Stimulated activated CD8-positive, alpha-beta memory T cell treated with anti-CD3 and anti-CD28 coated beads, Interleukin-7, amount 100 ng/mL, for 1 hour (primary cell): Measurements from ENCODE around the gene CHTOP.
"Not testable (repeated sequence)": the region's sequence is repeated elsewhere in the genome, so short reads cannot be mapped to it uniquely, and the experiment has no call there.

Source experiments
- DNase-seq, 2 donors: peaks; one replicate each; pipeline ENCODE4 v3.0.0-alpha.2; 2020; ENCODE audit warnings: low read depth in 2 of 2

Gene CHTOP, protein sequence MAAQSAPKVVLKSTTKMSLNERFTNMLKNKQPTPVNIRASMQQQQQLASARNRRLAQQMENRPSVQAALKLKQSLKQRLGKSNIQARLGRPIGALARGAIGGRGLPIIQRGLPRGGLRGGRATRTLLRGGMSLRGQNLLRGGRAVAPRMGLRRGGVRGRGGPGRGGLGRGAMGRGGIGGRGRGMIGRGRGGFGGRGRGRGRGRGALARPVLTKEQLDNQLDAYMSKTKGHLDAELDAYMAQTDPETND

DNA sequence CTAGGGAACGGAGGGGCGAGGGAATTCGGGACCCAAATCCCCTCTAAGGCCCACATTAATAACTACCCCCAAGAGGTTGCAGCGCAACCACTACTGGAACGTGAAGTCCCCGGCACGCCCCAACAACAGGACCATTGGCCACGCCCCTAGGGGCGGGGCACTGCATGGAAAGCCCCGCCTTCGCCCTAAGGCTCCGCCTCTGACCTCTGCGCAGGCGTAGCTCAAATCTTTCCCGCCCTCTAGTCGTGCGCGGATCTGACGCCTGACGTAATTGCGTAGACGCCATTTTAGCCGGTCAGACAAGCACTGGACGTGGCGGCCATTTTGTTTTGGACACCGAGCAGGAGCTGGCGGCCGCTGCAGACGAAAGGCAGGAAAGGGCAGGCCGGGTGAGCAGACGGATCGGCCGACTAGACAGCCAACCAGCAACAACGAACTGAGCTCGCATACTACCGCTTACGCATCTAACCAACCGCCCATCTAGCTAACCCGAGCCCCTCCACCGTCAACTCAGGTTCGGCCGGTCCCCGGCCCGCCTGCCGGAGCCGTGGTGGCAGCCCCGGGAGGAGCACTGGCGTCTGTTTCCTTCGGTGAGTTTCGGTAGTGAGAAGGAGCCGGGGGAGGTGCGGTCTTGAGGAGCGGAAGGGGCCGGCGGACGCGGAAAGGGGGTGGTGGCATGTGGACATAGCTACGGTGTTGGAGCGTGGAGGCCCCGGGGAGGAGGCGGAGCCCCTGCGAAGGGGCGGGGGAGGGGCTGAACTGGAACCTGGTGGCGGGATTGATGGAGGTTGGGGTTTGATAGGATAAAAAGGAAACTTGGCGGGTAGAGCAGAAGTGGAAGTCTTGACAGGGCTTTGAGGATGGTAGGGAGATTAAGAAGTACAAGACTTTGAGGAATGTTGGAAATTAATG is at the start of gene CHTOP:
Gene CHTOP, plus strand, starts transcription at position 313 of the 912 bp plus-strand sequence. CDS start 2,523 bp downstream, outside the sequence.
- peak; percentile 93 to 95 for DNase-seq

DNA sequence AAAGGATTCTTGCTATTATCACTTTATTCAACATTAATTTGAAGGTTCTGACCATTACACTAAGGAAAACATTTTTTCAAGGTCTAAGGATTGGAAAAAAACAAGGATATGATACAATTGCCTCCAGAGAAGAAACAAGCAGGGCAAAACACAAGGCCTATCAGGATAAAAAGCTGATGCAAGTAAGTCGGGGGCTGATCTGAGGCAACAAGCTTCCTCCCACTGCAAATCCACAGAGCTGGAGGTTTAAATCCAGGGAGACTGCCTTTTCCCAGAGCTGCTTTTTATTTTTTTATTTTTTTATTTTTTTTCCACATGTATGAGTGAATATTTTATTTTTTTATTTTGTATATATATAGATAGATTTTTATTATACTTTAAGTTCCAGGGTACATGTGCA is 48.9 kb upstream of the CHTOP start:
- no peak for DNase-seq

DNA sequence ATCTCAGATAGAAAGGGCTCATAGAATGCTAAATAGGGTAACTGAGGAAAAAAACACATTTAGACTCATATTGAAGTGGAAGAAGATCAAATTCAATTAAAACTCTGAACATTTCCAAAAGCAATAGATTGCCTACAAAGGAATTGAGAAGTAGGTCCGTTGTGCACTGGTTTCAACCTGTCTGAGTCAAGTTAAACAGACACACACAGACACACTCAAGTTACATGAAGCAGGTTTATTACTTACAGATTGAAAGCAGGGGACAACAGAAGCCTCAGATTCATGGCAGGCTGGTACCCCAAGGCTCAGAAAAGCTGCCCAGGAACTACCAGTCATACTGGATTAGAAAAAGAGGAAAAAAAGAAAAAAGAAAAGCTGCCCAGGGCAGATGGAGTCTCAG is 47.5 kb upstream of the CHTOP start:
- DNase-seq = no peak

DNA sequence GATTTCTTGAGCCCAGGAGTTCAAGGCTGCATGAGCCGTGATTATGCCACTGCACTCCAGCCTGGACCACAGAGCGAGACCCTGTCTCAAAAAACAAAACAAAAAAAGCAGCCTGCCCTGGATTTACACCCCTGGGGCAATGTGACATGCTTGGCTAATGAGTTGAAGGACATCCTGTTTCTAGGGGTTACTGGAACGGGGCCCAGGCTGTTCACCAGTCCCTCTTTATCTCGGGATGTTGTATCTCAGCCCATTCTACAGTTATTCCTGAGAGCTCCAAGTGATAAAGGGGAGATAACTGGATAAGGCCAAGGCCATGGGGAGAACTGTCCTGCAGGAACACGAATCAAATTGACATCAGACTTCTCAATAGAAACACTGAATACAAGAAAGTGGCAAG is 46.6 kb upstream of the CHTOP start:
- no peak for DNase-seq

DNA sequence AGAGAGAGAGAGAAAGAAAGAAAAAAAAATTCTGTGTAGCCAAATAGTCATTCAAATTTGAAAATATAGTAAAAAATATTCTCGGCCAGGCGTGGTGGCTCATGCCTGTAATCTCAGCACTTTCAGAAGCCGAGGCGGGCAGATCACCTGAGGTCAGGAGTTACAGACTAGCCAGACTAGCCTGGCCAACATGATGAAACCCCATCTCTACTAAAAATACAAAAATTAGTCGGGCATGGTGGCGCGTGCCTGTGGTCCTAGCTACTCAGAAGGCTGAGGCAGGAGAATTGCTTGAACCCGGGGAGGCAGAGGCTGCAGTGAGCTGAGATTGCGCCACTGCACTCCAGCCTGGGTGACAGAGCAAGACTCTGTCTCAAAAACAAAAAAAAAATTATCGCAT is 45.8 kb upstream of the CHTOP start:
- not testable (repeated sequence) for DNase-seq

DNA sequence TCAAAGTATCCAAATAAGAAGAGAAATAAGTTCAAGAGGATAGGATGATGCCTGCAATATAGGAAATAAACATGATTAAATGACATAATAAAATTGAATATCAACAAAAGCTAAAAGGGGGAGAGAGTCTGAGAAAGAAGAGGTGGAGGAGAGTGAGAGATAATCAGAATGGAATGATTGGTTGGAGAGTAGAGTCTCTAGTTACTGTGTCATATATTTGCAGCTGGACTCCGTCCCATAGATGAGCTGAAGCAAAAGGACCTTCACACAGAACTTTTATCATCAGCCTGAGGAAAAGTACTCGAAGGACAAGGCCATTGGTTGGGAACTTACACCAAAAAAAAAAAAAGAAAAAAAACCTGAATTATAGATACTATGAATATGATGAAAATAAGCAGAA is 45.4 kb upstream of the CHTOP start:
- DNase-seq = no peak

DNA sequence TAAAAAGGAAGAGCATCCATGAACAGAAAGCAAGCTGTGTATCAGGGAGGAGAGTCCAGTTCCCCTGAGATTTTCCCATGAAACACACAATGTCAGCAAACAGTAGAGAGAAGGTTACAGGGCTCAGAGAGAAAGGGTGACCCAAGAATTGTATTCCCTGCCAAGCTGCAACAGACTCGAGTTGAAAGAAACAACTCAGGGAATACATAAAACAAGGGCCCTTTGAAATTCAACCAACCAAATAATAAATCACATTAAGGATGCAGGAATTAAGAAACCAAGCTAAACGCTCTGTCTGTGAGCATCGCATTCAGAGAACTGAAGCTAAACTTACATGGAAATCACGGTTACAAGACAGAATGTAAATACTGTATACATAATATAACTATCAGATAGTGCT is 41.1 kb upstream of the CHTOP start:
- no peak for DNase-seq

DNA sequence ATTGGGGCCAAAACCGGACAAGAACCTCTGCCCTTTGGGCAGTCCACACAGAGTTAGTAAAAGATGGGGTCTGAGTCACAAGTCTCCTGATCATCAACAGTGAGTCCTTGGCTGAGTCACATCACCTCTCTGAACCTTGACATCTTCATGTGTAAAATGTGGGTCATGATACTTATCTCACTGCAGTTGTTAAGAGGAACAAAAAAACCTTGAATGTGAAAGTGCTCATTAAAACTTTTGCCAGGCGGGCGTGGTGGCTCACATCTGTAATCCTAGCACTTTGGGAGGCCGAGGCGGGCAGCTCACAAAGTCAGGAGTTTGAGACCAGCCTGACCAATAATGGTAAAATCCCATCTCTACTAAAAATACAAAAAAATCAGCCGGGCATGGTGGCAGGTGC is 36.7 kb upstream of the CHTOP start:
- DNase-seq = no peak

DNA sequence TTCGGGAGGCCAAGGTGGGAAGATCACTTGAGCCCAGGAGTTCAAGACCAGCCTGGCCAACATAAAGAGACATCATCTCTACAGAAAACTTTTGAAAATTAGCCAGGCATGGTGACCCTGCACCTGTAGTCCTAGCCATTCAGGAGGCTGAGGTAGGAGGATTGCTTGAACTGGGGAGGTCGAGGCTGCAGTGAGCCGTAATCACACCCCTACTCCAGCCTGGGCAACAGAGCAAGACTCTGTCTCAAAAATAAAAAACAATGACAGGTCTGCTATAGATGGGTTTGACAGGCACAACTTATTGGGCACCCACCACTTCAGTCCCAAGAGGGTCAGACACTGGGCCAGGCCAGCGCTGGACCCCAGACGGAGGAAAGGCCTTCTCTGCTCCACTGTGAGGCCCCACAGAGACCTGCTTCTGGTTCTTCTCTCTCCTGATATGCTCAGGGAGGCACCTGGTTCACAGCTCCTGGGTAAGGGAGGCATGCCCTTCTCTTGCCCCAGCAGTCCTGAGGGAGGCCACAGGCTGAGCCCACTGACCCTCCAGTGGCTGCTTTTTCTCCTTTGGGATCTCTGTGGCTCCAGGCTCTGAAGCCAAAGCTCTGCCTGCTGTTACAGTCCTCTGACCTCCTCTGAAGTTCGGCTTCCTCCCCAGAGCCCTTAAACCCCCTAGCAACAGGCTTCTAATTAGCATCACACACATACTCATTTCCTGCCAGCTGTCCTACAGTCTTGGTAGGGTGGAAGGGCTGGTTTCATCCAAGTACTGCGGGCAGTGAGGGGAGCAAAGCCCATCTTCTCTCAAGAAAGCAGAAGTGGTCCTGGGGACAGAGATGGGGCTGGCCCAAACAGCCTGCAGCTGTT is 35.3 kb upstream of the CHTOP start:
- DNase-seq = no peak

DNA sequence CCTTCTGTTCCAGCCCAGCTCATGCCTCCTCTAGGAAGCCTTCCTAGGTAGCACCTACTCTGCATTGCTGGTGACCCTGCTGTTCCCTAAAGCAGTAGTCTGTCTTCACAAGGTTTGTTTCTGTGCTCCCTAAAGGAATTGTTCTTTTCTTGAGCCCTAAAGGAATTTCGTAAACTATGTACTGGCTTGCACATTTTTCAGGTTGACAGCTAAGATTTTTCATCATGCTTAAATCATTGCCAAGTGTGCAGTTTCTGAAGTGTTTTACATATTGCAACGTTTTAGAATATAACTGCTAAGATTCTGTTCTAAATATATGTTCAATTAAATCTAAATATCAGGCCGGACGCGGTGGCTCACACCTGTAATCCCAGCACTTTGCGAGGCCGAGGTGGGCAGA is 34.0 kb upstream of the CHTOP start:
- DNase-seq = no peak

DNA sequence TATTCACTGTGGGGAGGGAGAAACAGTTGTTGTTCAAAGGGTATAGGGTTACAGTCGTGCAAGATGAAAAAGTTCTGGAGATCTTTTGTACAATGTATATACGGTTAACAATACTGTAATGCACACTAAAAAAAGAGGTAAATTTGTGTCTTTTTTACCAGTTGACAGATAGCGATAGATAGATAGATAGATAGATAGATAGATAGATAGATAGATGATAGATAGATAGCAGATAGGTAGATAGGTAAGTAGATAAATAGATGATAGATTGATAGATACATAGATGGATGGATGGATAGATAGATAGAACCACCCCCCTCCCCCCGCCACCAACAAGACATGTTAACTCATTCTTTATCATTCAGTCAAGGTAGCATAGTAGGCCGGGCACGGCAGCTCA is 31.1 kb upstream of the CHTOP start:
- DNase-seq = no peak

DNA sequence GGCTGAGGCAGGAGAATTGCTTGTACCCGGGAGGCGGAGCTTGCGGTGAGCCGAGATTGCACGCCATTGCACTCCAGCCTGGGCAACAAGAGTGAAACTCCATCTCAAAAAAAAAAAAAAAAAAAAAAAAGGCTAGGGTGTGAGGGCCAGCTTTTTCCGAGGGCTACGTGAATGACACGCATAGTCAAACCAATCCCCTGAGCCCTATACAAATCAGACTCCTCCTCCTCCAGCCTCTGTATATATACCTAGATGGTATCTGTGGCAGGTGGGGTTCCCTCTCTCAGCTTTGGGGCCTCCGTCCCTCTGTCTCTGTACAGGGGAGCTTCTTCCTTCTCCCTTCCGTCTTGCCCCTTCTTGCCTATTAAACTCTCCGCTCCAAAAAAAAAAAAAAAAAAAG is 27.7 kb upstream of the CHTOP start:
- no peak for DNase-seq

DNA sequence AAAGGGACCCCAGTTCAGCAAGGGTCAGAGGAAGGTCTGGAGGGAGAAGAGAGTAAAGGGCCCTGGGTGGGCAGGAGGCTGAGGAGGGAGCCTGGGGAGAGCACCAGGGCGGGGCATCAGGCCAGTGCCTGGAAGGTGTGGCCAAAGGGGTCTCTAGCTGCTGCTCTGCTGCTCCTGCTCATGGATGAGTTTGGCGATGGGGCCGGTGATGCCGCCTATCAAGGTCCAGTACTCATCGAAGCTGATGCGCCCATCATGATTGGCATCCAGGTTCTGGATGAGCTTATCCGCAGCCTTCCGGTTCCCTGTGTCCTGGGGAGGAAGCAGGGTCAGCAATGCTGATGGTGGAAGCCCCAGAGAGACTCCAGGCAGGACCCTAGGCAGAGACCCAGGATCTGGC is 26.5 kb upstream of the CHTOP start:
- DNase-seq = no peak

DNA sequence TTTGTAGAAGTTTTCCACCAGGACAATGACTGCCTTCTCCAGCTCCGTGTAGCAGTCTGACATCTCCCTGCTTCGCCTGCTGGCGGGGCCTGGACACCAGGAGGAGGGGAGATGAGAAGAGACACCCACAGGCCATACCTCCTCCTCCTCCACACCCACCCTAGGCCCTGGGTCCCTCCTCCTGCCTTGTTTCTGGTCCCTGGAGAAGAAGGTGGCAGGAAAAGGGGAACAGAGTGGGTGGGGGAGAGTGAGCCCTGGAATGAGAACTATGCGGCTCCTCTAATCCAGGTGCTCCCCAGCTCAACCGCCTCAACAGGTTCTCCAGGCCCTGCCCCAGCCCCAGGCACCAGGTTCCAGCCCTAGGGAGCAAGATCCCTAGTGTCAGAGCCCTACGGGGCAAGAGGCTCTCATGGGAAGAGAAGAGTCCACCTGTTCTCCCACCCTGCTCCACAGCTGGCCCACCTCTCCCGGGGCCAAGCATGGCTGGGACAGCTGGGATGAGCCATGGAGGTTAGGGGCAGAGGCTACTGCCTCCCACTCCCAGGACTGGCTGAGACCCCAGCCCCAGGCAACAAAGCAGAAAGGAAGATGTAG is 25.7 kb upstream of the CHTOP start:
- DNase-seq = no peak

DNA sequence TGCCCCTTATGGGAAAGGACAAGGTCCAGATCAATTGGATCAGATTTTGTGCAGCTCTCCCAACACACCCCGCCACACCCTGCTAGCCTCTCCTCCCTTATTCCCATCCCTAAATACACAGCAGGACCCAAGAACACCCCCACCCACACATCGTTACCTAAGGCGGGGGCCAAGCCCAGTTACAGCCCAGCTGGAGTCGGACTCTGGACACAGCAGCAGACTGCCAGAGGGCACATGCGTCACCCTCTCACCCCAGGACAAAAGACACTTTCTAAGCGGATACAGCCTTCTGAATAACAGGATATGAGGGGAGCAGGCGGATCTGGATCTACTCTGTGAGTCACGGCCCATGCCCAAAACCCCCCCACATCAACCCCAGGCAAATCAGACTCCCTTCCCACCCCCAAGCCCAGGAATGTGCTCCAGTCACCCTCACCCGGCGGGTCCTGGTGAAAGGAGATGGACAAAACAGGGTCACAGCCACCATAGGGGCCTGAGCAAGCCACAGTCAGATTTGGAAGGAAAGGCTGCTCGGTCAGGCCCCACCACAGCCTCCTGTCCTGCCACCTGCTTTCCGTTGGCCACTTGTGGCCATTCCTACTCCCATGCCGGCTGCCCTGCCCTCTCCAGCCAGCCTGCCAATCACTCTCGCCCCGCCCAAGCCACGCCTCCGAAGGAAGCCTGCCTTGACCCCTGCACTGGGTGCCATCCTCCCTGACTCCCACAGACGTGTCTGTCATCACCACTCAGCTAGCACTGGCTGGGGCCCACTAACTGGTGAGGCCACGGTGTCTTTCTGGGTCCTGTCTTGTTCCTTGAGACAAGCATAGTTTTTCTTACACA is 24.9 kb upstream of the CHTOP start:
- no peak for DNase-seq

DNA sequence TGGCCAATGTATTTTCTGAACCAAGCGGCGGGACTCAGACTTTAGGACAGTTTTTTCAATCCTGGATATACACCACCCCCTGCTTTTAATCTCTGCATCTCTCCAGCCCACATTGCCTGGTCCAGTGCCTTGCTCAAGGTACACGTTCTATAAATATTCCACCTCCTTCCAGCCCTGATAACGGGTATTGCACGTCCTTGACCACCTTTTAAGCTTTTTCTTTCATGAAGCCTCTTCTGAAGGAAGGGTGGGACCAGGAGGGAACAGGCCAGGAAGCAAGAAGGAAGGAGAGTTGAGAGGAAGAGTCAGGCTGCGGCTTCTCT is 24.3 kb upstream of the CHTOP start:
- DNase-seq = no peak

DNA sequence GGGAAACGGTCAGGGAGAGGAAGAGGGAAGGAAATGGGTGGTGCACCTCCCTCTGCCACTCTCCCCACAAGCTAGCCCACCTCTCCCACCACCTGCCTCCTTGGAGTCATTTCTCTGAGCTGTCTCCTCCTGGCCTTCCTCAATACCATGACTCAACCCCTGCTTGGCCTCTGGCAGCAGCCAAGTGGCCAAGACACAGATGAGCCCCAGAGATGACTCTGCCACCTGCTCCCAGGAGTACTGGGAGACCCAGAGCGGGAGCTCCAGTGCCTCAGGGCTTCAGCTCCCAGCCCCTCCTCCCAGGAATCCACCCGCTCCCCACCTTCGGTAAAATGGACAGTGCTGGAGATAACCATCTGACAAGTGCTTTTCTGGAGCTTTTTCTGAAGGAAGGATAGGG is 23.5 kb upstream of the CHTOP start:
- DNase-seq = no peak

DNA sequence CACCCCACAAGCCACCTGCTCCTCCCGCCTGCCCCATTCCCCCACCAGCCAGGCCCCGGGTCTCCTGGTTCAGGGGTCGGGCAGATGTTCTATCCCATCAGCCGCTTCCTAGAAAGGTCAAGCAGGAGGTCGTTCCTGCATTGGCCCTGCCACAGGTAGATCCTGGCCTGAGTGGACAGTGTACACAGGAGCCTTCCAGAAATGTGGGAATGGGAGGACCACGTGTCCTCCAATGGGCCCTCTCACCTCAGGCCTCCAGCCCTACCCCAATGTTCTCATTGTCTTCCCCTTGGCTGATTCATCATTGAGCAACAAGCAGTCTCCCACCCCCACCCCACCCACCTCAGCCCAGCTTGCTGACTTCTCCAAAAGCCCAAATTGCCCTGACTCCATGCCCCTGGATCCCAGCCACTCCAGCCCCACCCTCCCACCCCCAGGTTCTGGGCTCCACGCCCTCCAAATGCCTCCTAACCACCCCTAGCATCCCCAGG is 23.0 kb upstream of the CHTOP start:
- DNase-seq = no peak

DNA sequence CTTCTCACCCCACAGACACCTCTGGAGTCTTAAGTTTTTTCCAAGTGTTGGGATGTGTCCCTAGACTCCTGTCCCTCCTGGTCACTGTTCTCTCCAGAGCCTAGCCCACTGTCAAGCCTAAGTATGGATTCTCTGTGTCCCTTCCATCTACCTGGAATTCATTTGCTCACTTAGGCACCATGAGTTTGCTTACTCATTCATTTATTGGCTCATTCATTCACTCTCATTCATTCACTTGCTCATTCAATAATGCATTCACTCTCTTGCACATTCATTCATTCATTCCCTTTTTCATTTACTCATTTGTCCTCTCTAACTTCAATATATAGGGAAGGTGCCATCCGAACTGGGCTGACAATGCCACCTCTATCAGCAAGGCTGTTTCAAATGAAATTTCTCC is 22.5 kb upstream of the CHTOP start:
- DNase-seq = no peak

DNA sequence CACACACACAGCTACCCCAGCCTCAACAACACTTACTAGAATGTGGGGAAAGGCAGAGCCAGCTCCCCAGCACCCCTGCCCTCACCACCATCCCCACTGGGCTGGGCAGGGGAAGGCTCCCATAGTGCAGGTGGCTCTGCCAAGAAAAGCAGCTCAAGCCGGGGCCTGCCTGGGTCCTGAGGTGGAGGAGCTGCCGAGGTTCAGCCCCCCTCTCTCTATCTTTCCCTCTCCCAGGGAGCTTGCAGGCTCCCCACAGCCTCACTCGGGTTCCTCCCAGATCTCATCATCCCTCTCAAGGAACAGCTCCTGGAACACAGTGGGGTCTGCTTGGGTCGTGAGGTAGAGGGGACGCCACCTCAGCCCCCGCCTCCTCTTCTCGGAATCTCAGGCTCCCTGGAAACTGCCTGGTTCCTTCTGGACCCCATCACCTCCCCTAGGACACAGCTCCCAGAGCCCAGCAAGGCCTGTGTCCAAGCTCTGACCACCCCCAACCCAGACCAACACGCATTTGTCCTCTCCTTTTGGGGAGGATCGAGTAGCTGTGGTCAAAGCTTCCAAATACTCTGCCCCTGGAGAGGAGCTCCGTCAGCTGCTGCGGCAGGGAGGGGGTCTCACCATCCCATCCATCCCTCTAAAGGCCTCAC is 21.6 kb upstream of the CHTOP start:
- DNase-seq = no peak
